ENCODE results near the gene AKNA.

Gene AKNA

GRCh38 chr9:114347675-114348074 is 40.1 kb downstream of the AKNA start:
- ChIA-PET CTCF (interaction anchor here (0.7 to 5.8 kb wide), 3 partner anchors 9 to 48 kb away, joined by 3 to 35 read pairs (median 3); no protein-coding TSS in a partner anchor), POLR2A (no interaction called here)
- no peak overlapping the region for H3K4me3 ChIP-seq (ENCODE audit: low read depth, low read length)
- no peak for TF ChIP-seq CTCF (IDR thresholded peaks at IDR 0.05; ENCODE audit: insufficient read depth, low read length, missing control alignments)
- DNase-seq (ENCODE audit: low read depth, low spot score) = no peak

- no peak for DNase-seq (ENCODE audit: low read depth, low spot score)
- no peak for TF ChIP-seq CTCF (IDR thresholded peaks at IDR 0.05; ENCODE audit: insufficient read depth, low read length, missing control alignments)
- ChIA-PET CTCF (interaction anchor here (0.8 to 1.1 kb wide), 3 partner anchors 10 to 238 kb away, joined by 3 to 7 read pairs (median 4); no protein-coding TSS in a partner anchor), POLR2A (no interaction called here)
- H3K4me3 ChIP-seq (ENCODE audit: low read depth, low read length) = no peak overlapping the region
Observed at GRCh38 chr9:114346146-114346545, 41.6 kb downstream of the AKNA start.

GRCh38 chr9:114345493-114346065 is 42.2 kb downstream of the AKNA start:
- POLR2A ChIA-PET = no interaction called here
- CTCF ChIA-PET = interaction anchor here (0.8 to 1.1 kb wide), 3 partner anchors 11 to 238 kb away, joined by 3 to 7 read pairs (median 4); no protein-coding TSS in a partner anchor

GRCh38 chr9:114344692-114345091 is 43.1 kb downstream of the AKNA start:
- no peak for TF ChIP-seq CTCF (IDR thresholded peaks at IDR 0.05; ENCODE audit: insufficient read depth, low read length, missing control alignments)
- ChIA-PET POLR2A (no interaction called here), CTCF (interaction anchor here (1.2 kb wide), 1 partner anchor 43 kb away, joined by 3 read pairs; the partner anchor contains the start of gene AKNA)
- H3K4me3 ChIP-seq (ENCODE audit: low read depth, low read length) = no peak overlapping the region
- DNase-seq (ENCODE audit: low read depth, low spot score) = no peak

More at GRCh38 chr9:114345493-114346065, 42.2 kb downstream of the AKNA start:
- no peak for TF ChIP-seq CTCF (IDR thresholded peaks at IDR 0.05; ENCODE audit: insufficient read depth, low read length, missing control alignments)
- no peak for DNase-seq (ENCODE audit: low read depth, low spot score)
- H3K4me3 ChIP-seq (ENCODE audit: low read depth, low read length) = no peak overlapping the region

- no peak for DNase-seq (ENCODE audit: low read depth, low spot score)
- ChIA-PET CTCF (interaction anchor here (0.8 to 1.2 kb wide), 3 partner anchors 10 to 43 kb away, joined by 3 read pairs; partner anchors contain the start of gene AKNA), POLR2A (no interaction called here)
- TF ChIP-seq CTCF (IDR thresholded peaks at IDR 0.05; ENCODE audit: insufficient read depth, low read length, missing control alignments) = no peak
- no peak overlapping the region for H3K4me3 ChIP-seq (ENCODE audit: low read depth, low read length)
Observed at GRCh38 chr9:114344188-114344566, 43.6 kb downstream of the AKNA start.

- no peak for TF ChIP-seq CTCF (IDR thresholded peaks at IDR 0.05; ENCODE audit: insufficient read depth, low read length, missing control alignments)
- ChIA-PET POLR2A (no interaction called here), CTCF (interaction anchor here (0.8 to 1.2 kb wide), 3 partner anchors 9 to 44 kb away, joined by 3 read pairs; partner anchors contain the start of gene AKNA)
- H3K4me3 ChIP-seq (ENCODE audit: low read depth, low read length) = no peak overlapping the region
- no peak for DNase-seq (ENCODE audit: low read depth, low spot score)
Observed at GRCh38 chr9:114343471-114344187, 44.2 kb downstream of the AKNA start.

Measured in AG04449 (cell line).